Calu3 (cell line): ENCODE data around the gene TFF3. TPM values are rescaled to one million over a fixed set of nuclear protein-coding genes. Genes with fewer than 3 reads are reported as not detected.

Experiments
- BruUV-seq: library from RNA; stranded (reverse); fragments of 400-500 nt; replicated peaks from 2 replicates; lab custom pipeline; 2021; lab: Mats Ljungman, UMichigan
- CTCF ChIA-PET: fragments of 300-600 bp; sonication (Branson Sonifier 250); formaldehyde crosslinking; loops from one replicate; lab custom pipeline; 2022; ENCODE audit warnings: antibody characterized with exemption; lab: Charles Lee
- DNase-seq: peaks from one replicate; pipeline ENCODE4 v3.0.0; 2022
- H3K27ac Mint-ChIP-seq: one replicate; pipeline ENCODE4 v1.8.0; 2022; ENCODE audit warnings: mixed read lengths; ENCODE audit not compliant: unreplicated experiment
- H3K27me3 Mint-ChIP-seq: one replicate; pipeline ENCODE4 v1.8.0; 2022; ENCODE audit warnings: mixed read lengths; ENCODE audit not compliant: unreplicated experiment
- H3K36me3 Mint-ChIP-seq: one replicate; pipeline ENCODE4 v1.8.0; 2022; ENCODE audit warnings: mild to moderate bottlenecking, moderate library complexity, mixed read lengths; ENCODE audit not compliant: insufficient read depth, unreplicated experiment
- H3K4me1 Mint-ChIP-seq: one replicate; pipeline ENCODE4 v1.8.0; 2022; ENCODE audit warnings: mild to moderate bottlenecking, low read depth, mixed read lengths; ENCODE audit not compliant: unreplicated experiment
- H3K4me3 Mint-ChIP-seq: one replicate; pipeline ENCODE4 v1.8.0; 2022; ENCODE audit warnings: mild to moderate bottlenecking, low read depth, moderate library complexity, mixed read lengths; ENCODE audit not compliant: unreplicated experiment
- H3K9me3 Mint-ChIP-seq: one replicate; pipeline ENCODE4 v1.8.0; 2022; ENCODE audit warnings: low read depth, mixed read lengths; ENCODE audit not compliant: unreplicated experiment
- CTCF ChIP-seq: fragments of 200-600 bp; IDR thresholded peaks from one replicate; pipeline ENCODE4 v1.8.0; 2022; ENCODE audit warnings: antibody characterized with exemption; ENCODE audit not compliant: unreplicated experiment
- intact Hi-C: fragments of 100-400 bp; cut with micrococcal nuclease; formaldehyde crosslinking; loops from one replicate; pipeline ENCODE4 v1.10.0; 2022; ENCODE audit not compliant: unreplicated experiment
- total RNA-seq: library from RNA; stranded (reverse); gene quantifications from 2 replicates; pipeline ENCODE4 v1.2.3, GENCODE V29; 2022

TFF3 gene
- total RNA-seq, 1 experiment from 2014 or later, result not detected

DNA sequence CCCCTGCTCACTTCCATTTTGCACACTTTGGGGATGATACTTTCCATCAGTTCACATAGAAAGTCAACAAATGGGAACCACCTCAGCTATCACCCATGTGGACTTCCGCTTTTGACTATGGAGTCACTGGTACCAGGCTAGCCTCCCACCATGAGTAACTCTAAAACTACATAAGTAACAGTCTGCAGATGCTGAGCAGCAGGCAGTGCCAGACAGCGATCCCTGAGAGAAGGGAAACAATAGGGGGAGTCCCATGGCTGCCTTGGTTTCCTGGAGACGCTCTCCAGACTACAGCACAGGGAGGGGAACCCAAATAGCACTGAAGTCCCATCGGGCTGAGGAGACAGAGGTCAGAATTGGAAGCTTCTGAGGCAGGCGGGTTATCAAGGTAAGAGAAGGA lies 38.4 kb upstream of the TFF3 start:
- H3K36me3 Mint-ChIP-seq, result no peaks in the 10 kb centered on the region
- H3K27ac Mint-ChIP-seq, result no peak overlapping the region
- BruUV-seq, result no TSS peak
- H3K4me1 Mint-ChIP-seq, result peaks cover 17% of the 10 kb centered on the region
- peaks cover 17% of the 10 kb centered on the region for H3K27me3 Mint-ChIP-seq
- TF ChIP-seq CTCF, result no peak
- CTCF ChIA-PET, result interaction anchor here (1.3 kb wide), 1 partner anchor 28 kb away, joined by 3 read pairs; no protein-coding TSS in a partner anchor
- no peak overlapping the region for H3K4me3 Mint-ChIP-seq
- H3K9me3 Mint-ChIP-seq, result peaks cover 6% of the 10 kb centered on the region
- intact Hi-C loops, result no loop called here
- DNase-seq, result no peak

GRCh38 chr21:42352441-42353095 lies 37.4 kb upstream of the TFF3 start:
- TF ChIP-seq CTCF, result no peak
- Mint-ChIP-seq H3K4me1 (peaks cover 7% of the 10 kb centered on the region), H3K27ac (no peak overlapping the region), H3K36me3 (no peaks in the 10 kb centered on the region), H3K4me3 (no peak overlapping the region), H3K9me3 (peaks cover 4% of the 10 kb centered on the region), H3K27me3 (peaks cover 17% of the 10 kb centered on the region)
- intact Hi-C loops, result no loop called here
- CTCF ChIA-PET, result interaction anchor here (1.3 kb wide), 1 partner anchor 29 kb away, joined by 3 read pairs; no protein-coding TSS in a partner anchor
- BruUV-seq, result no TSS peak
- no peak for DNase-seq

DNA sequence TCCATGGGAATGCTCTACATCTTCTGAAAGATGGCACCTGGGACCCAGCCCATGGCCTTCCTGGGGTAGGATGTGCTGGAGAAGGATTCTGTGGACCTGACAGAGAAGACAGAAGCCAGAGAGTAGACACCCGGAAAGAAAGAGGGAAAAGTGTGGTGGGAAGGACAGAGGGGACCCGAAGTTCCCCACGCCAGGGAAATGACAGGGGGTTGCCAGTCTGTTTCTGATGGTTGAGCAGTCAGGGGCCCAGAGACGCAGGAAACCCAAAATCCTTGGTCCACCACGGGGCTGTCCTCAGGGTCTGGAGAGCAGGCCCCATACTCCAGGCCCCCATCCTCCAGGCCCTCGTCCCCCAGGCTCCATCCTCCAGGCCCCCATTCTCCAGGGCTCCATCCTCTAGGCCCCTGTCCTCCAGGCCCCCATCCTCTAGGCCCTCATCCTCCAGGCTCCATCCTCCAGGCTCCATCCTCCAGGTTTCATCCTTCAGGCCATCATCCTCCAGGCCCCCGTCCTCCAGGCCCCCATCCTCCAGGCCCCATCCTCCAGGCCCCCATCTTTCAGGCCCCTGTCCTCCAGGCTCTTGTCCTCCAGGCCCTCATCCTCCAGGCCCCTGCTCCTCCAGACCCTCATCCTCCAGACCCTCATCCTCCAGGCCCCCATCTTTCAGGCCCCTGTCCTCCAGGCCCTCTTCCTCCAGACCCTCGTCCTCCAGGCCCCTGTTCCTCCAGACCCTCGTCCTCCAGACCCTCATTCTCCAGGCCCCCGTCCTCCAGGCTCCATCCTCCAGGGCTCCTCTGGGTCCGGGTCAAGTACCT lies 36.6 kb upstream of the TFF3 start:
- CTCF ChIA-PET, result no interaction called here
- H3K4me3 Mint-ChIP-seq, result no peak overlapping the region
- peaks cover 17% of the 10 kb centered on the region for H3K27me3 Mint-ChIP-seq
- no peaks in the 10 kb centered on the region for H3K36me3 Mint-ChIP-seq
- DNase-seq, result no peak
- no peak for TF ChIP-seq CTCF
- BruUV-seq, result no TSS peak
- no peak overlapping the region for H3K27ac Mint-ChIP-seq
- intact Hi-C loops, result no loop called here
- H3K4me1 Mint-ChIP-seq, result peaks cover 7% of the 10 kb centered on the region
- H3K9me3 Mint-ChIP-seq, result peaks cover 4% of the 10 kb centered on the region

GRCh38 chr21:42350927-42351426 lies 35.8 kb upstream of the TFF3 start, which contains the start of gene TFF2:
Gene TFF2, minus strand, starts transcription at chr21:42350994. Its CDS starts 37 bp downstream, at chr21:42350957.
- H3K4me1 Mint-ChIP-seq, result peaks cover 7% of the 10 kb centered on the region
- intact Hi-C loops, result no loop called here

More at GRCh38 chr21:42350927-42351426, 35.8 kb upstream of the TFF3 start, which contains the start of gene TFF2:
- CTCF ChIA-PET, result no interaction called here
- no peaks in the 10 kb centered on the region for H3K36me3 Mint-ChIP-seq
- peaks cover 4% of the 10 kb centered on the region for H3K9me3 Mint-ChIP-seq
- peak; percentile 24 for DNase-seq
- peaks cover 17% of the 10 kb centered on the region for H3K27me3 Mint-ChIP-seq
- BruUV-seq, result no TSS peak
- no peak for TF ChIP-seq CTCF
- no peak within 1 kb of the TSS for H3K4me3 Mint-ChIP-seq
- H3K27ac Mint-ChIP-seq, result no peak within 1 kb of the TSS
